Peyer's patch (tissue), 4 donors: Measurements from ENCODE around the gene ADCY3. TPM values are rescaled to one million over a fixed set of nuclear protein-coding genes. Genes with fewer than 3 reads are reported as not detected.
"Not testable (repeated sequence)": the region's sequence is repeated elsewhere in the genome, so short reads cannot be mapped to it uniquely, and the experiment has no call there.

Source experiments
- DNase-seq, 3 donors: peaks; one replicate each; pipeline ENCODE4 v3.0.0-alpha.2; 2017 to 2019
- H3K27ac ChIP-seq, 4 donors: fragments of 200-600 bp; sonication (generic); one replicate each; pipeline ENCODE4 v1.5.1; 2016 to 2019
- H3K27me3 ChIP-seq, 2 donors: fragments of 200-600 bp; sonication (generic); one replicate each; pipeline ENCODE4 v1.5.1; 2019
- H3K36me3 ChIP-seq, 3 donors: fragments of 200-600 bp; sonication (generic); one replicate each; pipeline ENCODE4 v1.5.1; 2016 to 2019
- H3K4me1 ChIP-seq, 4 donors: fragments of 200-600 bp; sonication (generic); one replicate each; pipeline ENCODE4 v1.5.1; 2016 to 2019
- H3K4me3 ChIP-seq, 4 donors: fragments of 200-600 bp; sonication (generic); 1 replicate in 3 of 4; 2 replicates in 1 of 4; pipeline ENCODE4 v1.5.1; 2016 to 2019; ENCODE audit warnings: mild to moderate bottlenecking in 1 of 4
- H3K9me3 ChIP-seq, 4 donors: fragments of 200-600 bp; sonication (generic); one replicate each; pipeline ENCODE4 v1.5.1; 2016 to 2019; ENCODE audit warnings: mild to moderate bottlenecking in 1 of 4
- CTCF ChIP-seq, 6 experiments: fragments of 450-650 bp in 4 of 6; fragments of 200-600 bp in 2 of 6; sonication (generic) in 1 of 6; IDR thresholded peaks; one replicate each; pipeline ENCODE4 v1.5.1; 2017 to 2019; ENCODE audit warnings: antibody characterized with exemption in 6 of 6, mild to moderate bottlenecking in 3 of 6, moderate library complexity in 1 of 6
- POLR2A ChIP-seq, 2 donors: fragments of 450-650 bp; IDR thresholded peaks; one replicate each; pipeline ENCODE4 v1.5.1; 2017; ENCODE audit warnings: antibody characterized with exemption in 2 of 2, mild to moderate bottlenecking in 2 of 2, moderate library complexity in 2 of 2
- total RNA-seq, 4 donors: library from RNA; depleted of rRNA; stranded (reverse); fragments of >200 nt; gene quantifications; one replicate each; pipeline ENCODE4 v1.1.0, GENCODE V29; 2016

Gene ADCY3
- total RNA-seq, 4 donors from 2014 or later, result 23.6 to 195 (median 56.4) TPM

- Histone ChIP-seq H3K4me1 (no peaks in the 10 kb centered on the region), H3K4me3 (no peak overlapping the region), H3K27ac (no peak overlapping the region), H3K27me3 (no peaks in the 10 kb centered on the region), H3K36me3 (peaks cover 0 to 44% (median 0%) of the 10 kb centered on the region in 3 donors), H3K9me3 (no peaks in the 10 kb centered on the region)
- TF ChIP-seq CTCF (IDR thresholded peaks at IDR 0.05) (no peak), POLR2A (IDR thresholded peaks at IDR 0.05) (no peak)
- no peak for DNase-seq
Measured at GRCh38 chr2:24836206-24836605, 83.8 kb downstream of the ADCY3 start.

- DNase-seq, result peak in 1 of 3 donors; percentile 12
- not testable (repeated sequence) for H3K4me3 ChIP-seq, H3K9me3 ChIP-seq, H3K27me3 ChIP-seq, H3K27ac ChIP-seq, H3K4me1 ChIP-seq
- H3K36me3 ChIP-seq, result peaks cover 0 to 40% (median 0%) of the 10 kb centered on the region in 3 donors
Measured at GRCh38 chr2:24835411-24835810, 84.6 kb downstream of the ADCY3 start.

GRCh38 chr2:24834733-24835395 lies 85.2 kb downstream of the ADCY3 start:
- H3K27ac ChIP-seq, result no peak overlapping the region
- TF ChIP-seq CTCF (IDR thresholded peaks at IDR 0.05), result no peak
- TF ChIP-seq POLR2A (IDR thresholded peaks at IDR 0.05), result no peak
- H3K27me3 ChIP-seq, result no peaks in the 10 kb centered on the region
- H3K36me3 ChIP-seq, result peaks cover 0 to 34% (median 0%) of the 10 kb centered on the region in 3 donors
- DNase-seq, result peak in 1 of 3 donors; percentile 30
- no peaks in the 10 kb centered on the region for H3K9me3 ChIP-seq
- H3K4me1 ChIP-seq, result no peaks in the 10 kb centered on the region
- no peak overlapping the region for H3K4me3 ChIP-seq

GRCh38 chr2:24833821-24834732 lies 86.0 kb downstream of the ADCY3 start:
- Histone ChIP-seq H3K9me3 (no peaks in the 10 kb centered on the region), H3K4me1 (no peaks in the 10 kb centered on the region), H3K36me3 (peaks cover 0 to 32% (median 0%) of the 10 kb centered on the region in 3 donors), H3K4me3 (no peak overlapping the region), H3K27me3 (no peaks in the 10 kb centered on the region), H3K27ac (no peak overlapping the region)
- peak in 1 of 3 donors; percentile 43 for DNase-seq
- TF ChIP-seq POLR2A (IDR thresholded peaks at IDR 0.05) (no peak), CTCF (IDR thresholded peaks at IDR 0.05) (no peak)

GRCh38 chr2:24832931-24833701 lies 86.9 kb downstream of the ADCY3 start:
- Histone ChIP-seq H3K36me3 (peaks cover 0 to 32% (median 0%) of the 10 kb centered on the region in 3 donors), H3K4me3 (no peak overlapping the region), H3K9me3 (no peaks in the 10 kb centered on the region), H3K4me1 (no peaks in the 10 kb centered on the region), H3K27ac (no peak overlapping the region), H3K27me3 (no peaks in the 10 kb centered on the region)
- peak in 1 of 3 donors; percentile 28 for DNase-seq
- TF ChIP-seq CTCF (IDR thresholded peaks at IDR 0.05) (no peak), POLR2A (IDR thresholded peaks at IDR 0.05) (no peak)
